Measurements from ENCODE around the gene UXS1. TPM values are rescaled to one million over a fixed set of nuclear protein-coding genes. Genes with fewer than 3 reads are reported as not detected.

Gene UXS1
- total RNA-seq, 1 experiment from 2014 or later: 44.7 TPM

DNA sequence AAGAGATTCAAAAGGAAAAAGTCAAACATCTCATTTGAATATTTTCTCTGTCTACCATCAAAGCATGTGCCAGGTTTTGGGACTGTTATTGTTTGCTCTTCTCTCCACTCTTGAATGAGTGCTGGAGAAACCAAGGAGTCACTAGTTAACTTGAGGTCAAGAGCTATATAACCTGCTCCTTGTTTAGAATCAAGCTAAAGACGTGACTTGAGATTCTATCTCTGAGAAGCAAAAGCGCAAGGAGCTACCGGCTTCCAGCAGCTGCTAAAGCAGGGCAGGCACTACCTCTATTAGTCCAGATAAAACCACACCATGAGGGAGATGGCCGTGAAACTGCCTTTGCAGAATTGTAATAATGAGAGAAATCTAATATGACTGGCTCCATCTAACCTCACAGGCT is 36.0 kb downstream of the UXS1 start (continued):
- TF ChIP-seq, protein P1, sequence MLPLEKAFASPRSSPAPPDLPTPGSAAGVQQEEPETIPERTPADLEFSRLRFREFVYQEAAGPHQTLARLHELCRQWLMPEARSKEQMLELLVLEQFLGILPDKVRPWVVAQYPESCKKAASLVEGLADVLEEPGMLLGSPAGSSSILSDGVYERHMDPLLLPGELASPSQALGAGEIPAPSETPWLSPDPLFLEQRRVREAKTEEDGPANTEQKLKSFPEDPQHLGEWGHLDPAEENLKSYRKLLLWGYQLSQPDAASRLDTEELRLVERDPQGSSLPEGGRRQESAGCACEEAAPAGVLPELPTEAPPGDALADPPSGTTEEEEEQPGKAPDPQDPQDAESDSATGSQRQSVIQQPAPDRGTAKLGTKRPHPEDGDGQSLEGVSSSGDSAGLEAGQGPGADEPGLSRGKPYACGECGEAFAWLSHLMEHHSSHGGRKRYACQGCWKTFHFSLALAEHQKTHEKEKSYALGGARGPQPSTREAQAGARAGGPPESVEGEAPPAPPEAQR (CRISPR knock-in tag; IDR thresholded peaks at IDR 0.05): no peak
- TF ChIP-seq ZNF121 (CRISPR knock-in tag; IDR thresholded peaks at IDR 0.05): no peak
- no peak for TF ChIP-seq PRRX2 (CRISPR knock-in tag; IDR thresholded peaks at IDR 0.05)
- no peak for TF ChIP-seq ZNF396 (CRISPR knock-in tag; IDR thresholded peaks at IDR 0.05; ENCODE audit: borderline replicate concordance)
- TF ChIP-seq, protein P2, sequence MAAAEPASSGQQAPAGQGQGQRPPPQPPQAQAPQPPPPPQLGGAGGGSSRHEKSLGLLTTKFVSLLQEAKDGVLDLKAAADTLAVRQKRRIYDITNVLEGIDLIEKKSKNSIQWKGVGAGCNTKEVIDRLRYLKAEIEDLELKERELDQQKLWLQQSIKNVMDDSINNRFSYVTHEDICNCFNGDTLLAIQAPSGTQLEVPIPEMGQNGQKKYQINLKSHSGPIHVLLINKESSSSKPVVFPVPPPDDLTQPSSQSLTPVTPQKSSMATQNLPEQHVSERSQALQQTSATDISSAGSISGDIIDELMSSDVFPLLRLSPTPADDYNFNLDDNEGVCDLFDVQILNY (CRISPR knock-in tag; IDR thresholded peaks at IDR 0.05): no peak
- TF ChIP-seq, protein P3, sequence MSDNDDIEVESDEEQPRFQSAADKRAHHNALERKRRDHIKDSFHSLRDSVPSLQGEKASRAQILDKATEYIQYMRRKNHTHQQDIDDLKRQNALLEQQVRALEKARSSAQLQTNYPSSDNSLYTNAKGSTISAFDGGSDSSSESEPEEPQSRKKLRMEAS (CRISPR knock-in tag; IDR thresholded peaks at IDR 0.05): no peak
- TF ChIP-seq, protein P4, sequence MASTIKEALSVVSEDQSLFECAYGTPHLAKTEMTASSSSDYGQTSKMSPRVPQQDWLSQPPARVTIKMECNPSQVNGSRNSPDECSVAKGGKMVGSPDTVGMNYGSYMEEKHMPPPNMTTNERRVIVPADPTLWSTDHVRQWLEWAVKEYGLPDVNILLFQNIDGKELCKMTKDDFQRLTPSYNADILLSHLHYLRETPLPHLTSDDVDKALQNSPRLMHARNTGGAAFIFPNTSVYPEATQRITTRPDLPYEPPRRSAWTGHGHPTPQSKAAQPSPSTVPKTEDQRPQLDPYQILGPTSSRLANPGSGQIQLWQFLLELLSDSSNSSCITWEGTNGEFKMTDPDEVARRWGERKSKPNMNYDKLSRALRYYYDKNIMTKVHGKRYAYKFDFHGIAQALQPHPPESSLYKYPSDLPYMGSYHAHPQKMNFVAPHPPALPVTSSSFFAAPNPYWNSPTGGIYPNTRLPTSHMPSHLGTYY (CRISPR knock-in tag; IDR thresholded peaks at IDR 0.05): no peak

DNA sequence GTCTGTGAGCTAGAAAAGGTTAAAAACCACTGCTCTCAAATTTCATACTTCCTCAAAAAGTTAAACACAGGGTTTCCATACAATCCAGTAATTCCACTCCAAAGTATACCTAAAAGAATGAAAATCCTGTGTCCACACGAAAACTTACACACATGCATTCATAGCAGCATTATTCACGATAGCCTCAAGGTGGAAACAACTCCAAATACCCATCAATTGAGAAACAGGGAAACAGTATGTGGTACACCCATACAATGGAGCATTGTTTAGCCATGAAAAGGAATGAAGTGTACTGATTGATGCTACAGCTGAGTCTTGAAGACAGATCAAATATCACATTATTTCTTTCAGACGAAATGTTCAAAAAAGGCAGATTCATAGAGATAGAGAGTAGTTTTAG is 36.7 kb downstream of the UXS1 start:
- H3K4me1 Mint-ChIP-seq: peaks cover 13% of the 10 kb centered on the region
- DNase-seq (ENCODE audit: low spot score): no peak
- H3K9me3 Mint-ChIP-seq: no peaks in the 10 kb centered on the region
- no peak for ATAC-seq
- ChIA-PET CTCF (interaction anchor here (1.1 kb wide), 1 partner anchor 10 kb away, joined by 3 read pairs; no protein-coding TSS in a partner anchor), POLR2A (no interaction called here)
- H3K27ac Mint-ChIP-seq: no peak overlapping the region
- H3K4me3 Mint-ChIP-seq: no peak overlapping the region
- peaks cover 53% of the 10 kb centered on the region for H3K36me3 Mint-ChIP-seq
- no peaks in the 10 kb centered on the region for H3K27me3 Mint-ChIP-seq (ENCODE audit: low read depth)
- TF ChIP-seq SMAD4 (CRISPR knock-in tag; IDR thresholded peaks at IDR 0.05) (no peak), NR3C1 (CRISPR knock-in tag; conservative IDR thresholded peaks at IDR 0.05; ENCODE audit: low read depth) (no peak), CBFB (CRISPR knock-in tag; IDR thresholded peaks at IDR 0.05; ENCODE audit: low read depth) (no peak), ZNF671 (CRISPR knock-in tag; IDR thresholded peaks at IDR 0.05) (no peak), JAZF1 (CRISPR knock-in tag; IDR thresholded peaks at IDR 0.05) (no peak), IRF2 (CRISPR knock-in tag; IDR thresholded peaks at IDR 0.05; ENCODE audit: borderline replicate concordance, low read depth) (no peak), FOXJ3 (CRISPR knock-in tag; IDR thresholded peaks at IDR 0.05; ENCODE audit: borderline replicate concordance) (no peak), ZNF121 (CRISPR knock-in tag; IDR thresholded peaks at IDR 0.05) (no peak), TEAD4 (CRISPR knock-in tag; IDR thresholded peaks at IDR 0.05) (no peak)
- TF ChIP-seq, protein P5, sequence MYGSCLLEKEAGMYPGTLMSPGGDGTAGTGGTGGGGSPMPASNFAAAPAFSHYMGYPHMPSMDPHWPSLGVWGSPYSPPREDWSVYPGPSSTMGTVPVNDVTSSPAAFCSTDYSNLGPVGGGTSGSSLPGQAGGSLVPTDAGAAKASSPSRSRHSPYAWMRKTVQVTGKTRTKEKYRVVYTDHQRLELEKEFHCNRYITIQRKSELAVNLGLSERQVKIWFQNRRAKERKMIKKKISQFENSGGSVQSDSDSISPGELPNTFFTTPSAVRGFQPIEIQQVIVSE (CRISPR knock-in tag; IDR thresholded peaks at IDR 0.05; ENCODE audit: borderline replicate concordance): no peak
- TF ChIP-seq, protein P6, sequence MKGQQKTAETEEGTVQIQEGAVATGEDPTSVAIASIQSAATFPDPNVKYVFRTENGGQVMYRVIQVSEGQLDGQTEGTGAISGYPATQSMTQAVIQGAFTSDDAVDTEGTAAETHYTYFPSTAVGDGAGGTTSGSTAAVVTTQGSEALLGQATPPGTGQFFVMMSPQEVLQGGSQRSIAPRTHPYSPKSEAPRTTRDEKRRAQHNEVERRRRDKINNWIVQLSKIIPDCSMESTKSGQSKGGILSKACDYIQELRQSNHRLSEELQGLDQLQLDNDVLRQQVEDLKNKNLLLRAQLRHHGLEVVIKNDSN (CRISPR knock-in tag; IDR thresholded peaks at IDR 0.05): no peak
- TF ChIP-seq, protein P7, sequence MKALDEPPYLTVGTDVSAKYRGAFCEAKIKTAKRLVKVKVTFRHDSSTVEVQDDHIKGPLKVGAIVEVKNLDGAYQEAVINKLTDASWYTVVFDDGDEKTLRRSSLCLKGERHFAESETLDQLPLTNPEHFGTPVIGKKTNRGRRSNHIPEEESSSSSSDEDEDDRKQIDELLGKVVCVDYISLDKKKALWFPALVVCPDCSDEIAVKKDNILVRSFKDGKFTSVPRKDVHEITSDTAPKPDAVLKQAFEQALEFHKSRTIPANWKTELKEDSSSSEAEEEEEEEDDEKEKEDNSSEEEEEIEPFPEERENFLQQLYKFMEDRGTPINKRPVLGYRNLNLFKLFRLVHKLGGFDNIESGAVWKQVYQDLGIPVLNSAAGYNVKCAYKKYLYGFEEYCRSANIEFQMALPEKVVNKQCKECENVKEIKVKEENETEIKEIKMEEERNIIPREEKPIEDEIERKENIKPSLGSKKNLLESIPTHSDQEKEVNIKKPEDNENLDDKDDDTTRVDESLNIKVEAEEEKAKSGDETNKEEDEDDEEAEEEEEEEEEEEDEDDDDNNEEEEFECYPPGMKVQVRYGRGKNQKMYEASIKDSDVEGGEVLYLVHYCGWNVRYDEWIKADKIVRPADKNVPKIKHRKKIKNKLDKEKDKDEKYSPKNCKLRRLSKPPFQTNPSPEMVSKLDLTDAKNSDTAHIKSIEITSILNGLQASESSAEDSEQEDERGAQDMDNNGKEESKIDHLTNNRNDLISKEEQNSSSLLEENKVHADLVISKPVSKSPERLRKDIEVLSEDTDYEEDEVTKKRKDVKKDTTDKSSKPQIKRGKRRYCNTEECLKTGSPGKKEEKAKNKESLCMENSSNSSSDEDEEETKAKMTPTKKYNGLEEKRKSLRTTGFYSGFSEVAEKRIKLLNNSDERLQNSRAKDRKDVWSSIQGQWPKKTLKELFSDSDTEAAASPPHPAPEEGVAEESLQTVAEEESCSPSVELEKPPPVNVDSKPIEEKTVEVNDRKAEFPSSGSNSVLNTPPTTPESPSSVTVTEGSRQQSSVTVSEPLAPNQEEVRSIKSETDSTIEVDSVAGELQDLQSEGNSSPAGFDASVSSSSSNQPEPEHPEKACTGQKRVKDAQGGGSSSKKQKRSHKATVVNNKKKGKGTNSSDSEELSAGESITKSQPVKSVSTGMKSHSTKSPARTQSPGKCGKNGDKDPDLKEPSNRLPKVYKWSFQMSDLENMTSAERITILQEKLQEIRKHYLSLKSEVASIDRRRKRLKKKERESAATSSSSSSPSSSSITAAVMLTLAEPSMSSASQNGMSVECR (CRISPR knock-in tag; IDR thresholded peaks at IDR 0.05; ENCODE audit: borderline replicate concordance): no peak
- TF ChIP-seq, protein P8, sequence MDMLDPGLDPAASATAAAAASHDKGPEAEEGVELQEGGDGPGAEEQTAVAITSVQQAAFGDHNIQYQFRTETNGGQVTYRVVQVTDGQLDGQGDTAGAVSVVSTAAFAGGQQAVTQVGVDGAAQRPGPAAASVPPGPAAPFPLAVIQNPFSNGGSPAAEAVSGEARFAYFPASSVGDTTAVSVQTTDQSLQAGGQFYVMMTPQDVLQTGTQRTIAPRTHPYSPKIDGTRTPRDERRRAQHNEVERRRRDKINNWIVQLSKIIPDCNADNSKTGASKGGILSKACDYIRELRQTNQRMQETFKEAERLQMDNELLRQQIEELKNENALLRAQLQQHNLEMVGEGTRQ (CRISPR knock-in tag; IDR thresholded peaks at IDR 0.05): no peak
- TF ChIP-seq, protein P9, sequence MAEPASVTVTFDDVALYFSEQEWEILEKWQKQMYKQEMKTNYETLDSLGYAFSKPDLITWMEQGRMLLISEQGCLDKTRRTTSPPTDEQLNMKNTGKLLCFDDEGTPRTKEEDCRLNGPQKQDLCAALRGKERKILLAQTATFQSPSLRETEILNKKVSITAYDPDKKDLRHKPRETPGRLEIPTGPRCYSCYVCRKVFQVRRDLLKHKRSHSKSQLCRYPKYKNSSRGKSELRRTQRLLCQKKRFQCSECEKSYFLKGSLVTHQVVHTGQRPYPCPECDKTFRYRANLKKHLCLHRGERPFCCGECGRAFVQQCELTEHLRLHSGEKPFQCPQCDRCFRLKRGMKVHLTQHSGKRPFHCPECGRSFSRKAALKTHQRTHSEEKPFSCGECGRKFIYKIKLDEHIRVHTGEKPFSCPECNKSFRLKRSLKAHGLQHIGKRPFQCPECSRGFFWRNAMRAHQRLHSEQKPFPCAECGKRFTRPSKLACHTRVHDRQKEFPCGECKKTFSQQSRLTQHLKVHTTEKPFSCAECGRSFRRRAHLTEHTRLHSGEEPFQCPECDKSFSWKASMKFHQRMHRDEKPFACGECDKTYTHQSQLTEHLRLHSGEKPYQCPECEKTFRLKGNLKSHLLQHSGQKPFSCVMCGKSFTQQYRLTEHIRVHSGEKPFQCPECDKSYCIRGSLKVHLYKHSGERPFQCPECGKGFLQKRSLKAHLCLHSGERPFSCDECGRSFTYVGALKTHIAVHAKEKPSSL (CRISPR knock-in tag; conservative IDR thresholded peaks at IDR 0.05): no peak
- TF ChIP-seq, protein P4 (CRISPR knock-in tag; IDR thresholded peaks at IDR 0.05): no peak
- TF ChIP-seq, protein P10, sequence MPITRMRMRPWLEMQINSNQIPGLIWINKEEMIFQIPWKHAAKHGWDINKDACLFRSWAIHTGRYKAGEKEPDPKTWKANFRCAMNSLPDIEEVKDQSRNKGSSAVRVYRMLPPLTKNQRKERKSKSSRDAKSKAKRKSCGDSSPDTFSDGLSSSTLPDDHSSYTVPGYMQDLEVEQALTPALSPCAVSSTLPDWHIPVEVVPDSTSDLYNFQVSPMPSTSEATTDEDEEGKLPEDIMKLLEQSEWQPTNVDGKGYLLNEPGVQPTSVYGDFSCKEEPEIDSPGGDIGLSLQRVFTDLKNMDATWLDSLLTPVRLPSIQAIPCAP (CRISPR knock-in tag; IDR thresholded peaks at IDR 0.05): no peak

Measured in WTC11 (cell line).